H9 (cell line): ENCODE measurements around the gene BCAT1. TPM values are rescaled to one million over a fixed set of nuclear protein-coding genes. Genes with fewer than 3 reads are reported as not detected.
A peak's percentile ranks its signal among the peaks of the same experiment; 100 is the strongest.

Experiments
- DNase-seq: peaks from one replicate; pipeline ENCODE4 v3.0.0-alpha.2; 2017
- H2AFZ ChIP-seq: one replicate; pipeline ENCODE4 v1.6.1; 2013; ENCODE audit warnings: mild to moderate bottlenecking, low read length, control low read depth, moderate library complexity
- H2AK5ac ChIP-seq: 2 replicates; pipeline ENCODE4 v1.6.1; 2013; ENCODE audit warnings: low read length, control low read depth, mixed read lengths; ENCODE audit not compliant: insufficient read length
- H2BK120ac ChIP-seq: one replicate; pipeline ENCODE4 v1.6.1; 2013; ENCODE audit warnings: low read depth, mild to moderate bottlenecking, low read length, control low read depth, inconsistent platforms; ENCODE audit not compliant: poor library complexity, severe bottlenecking
- H2BK12ac ChIP-seq: 2 replicates; pipeline ENCODE4 v1.6.1; 2013; ENCODE audit warnings: low read length, control low read depth, mixed read lengths, low read depth; ENCODE audit not compliant: insufficient read length
- H2BK15ac ChIP-seq: 2 replicates; pipeline ENCODE4 v1.6.1; 2013; ENCODE audit warnings: low read depth, low read length, control low read depth
- H2BK20ac ChIP-seq: one replicate; pipeline ENCODE4 v1.6.1; 2013; ENCODE audit warnings: low read depth, mild to moderate bottlenecking, low read length, control low read depth, inconsistent platforms; ENCODE audit not compliant: poor library complexity, severe bottlenecking
- H2BK5ac ChIP-seq: 2 replicates; pipeline ENCODE4 v1.6.1; 2013; ENCODE audit warnings: low read length, control low read depth, mixed read lengths; ENCODE audit not compliant: insufficient read length
- H3K14ac ChIP-seq: 2 replicates; pipeline ENCODE4 v1.6.1; 2013; ENCODE audit warnings: low read length, control low read depth; ENCODE audit not compliant: insufficient read depth
- H3K18ac ChIP-seq: 2 replicates; pipeline ENCODE4 v1.6.1; 2013; ENCODE audit warnings: low read depth, mild to moderate bottlenecking, mixed read lengths, low read length, control low read depth; ENCODE audit not compliant: insufficient read length
- H3K23ac ChIP-seq: 2 replicates; pipeline ENCODE4 v1.6.1; 2013; ENCODE audit warnings: low read length, control low read depth, mixed read lengths, low read depth; ENCODE audit not compliant: insufficient read length
- H3K23me2 ChIP-seq: 2 replicates; pipeline ENCODE4 v1.6.1; 2013; ENCODE audit warnings: low read depth, mild to moderate bottlenecking, mixed read lengths, low read length, control low read depth; ENCODE audit not compliant: insufficient read length, poor library complexity, severe bottlenecking
- H3K27ac ChIP-seq: 2 replicates; pipeline ENCODE4 v1.5.1; 2013; ENCODE audit warnings: low read length, control low read depth, mixed read lengths, low read depth; ENCODE audit not compliant: insufficient read length
- H3K27me3 ChIP-seq: 2 replicates; pipeline ENCODE4 v1.6.1; 2013; ENCODE audit warnings: low read length, control low read depth, inconsistent platforms; ENCODE audit not compliant: insufficient read depth
- H3K4ac ChIP-seq: 2 replicates; pipeline ENCODE4 v1.6.1; 2013; ENCODE audit warnings: low read depth, mild to moderate bottlenecking, control low read depth, inconsistent platforms, low read length, moderate library complexity
- H3K4me1 ChIP-seq: 2 replicates; pipeline ENCODE4 v1.6.1; 2013; ENCODE audit warnings: low read length, control low read depth, inconsistent platforms; ENCODE audit not compliant: insufficient read depth
- H3K4me2 ChIP-seq: 2 replicates; pipeline ENCODE4 v1.6.1; 2013; ENCODE audit warnings: low read length, control low read depth, mixed read lengths; ENCODE audit not compliant: insufficient read length, insufficient read depth
- H3K56ac ChIP-seq: 2 replicates; pipeline ENCODE4 v1.6.1; 2013; ENCODE audit warnings: low read depth, mild to moderate bottlenecking, mixed read lengths, low read length, control low read depth; ENCODE audit not compliant: insufficient read length
- H3K79me1 ChIP-seq: 2 replicates; pipeline ENCODE4 v1.6.1; 2013; ENCODE audit warnings: low read depth, mild to moderate bottlenecking, moderate library complexity, low read length, control low read depth, inconsistent platforms; ENCODE audit not compliant: insufficient read depth, poor library complexity, severe bottlenecking
- H3K79me2 ChIP-seq: 2 replicates; pipeline ENCODE4 v1.6.1; 2013; ENCODE audit warnings: low read length, control low read depth, inconsistent platforms; ENCODE audit not compliant: insufficient read depth
- H3K9ac ChIP-seq: 2 replicates; pipeline ENCODE4 v1.6.1; 2013; ENCODE audit warnings: low read length, control low read depth, mixed read lengths; ENCODE audit not compliant: insufficient read length; ENCODE audit errors: extremely low read depth
- H3K9me3 ChIP-seq: one replicate; pipeline ENCODE4 v1.6.1; 2013; ENCODE audit warnings: low read depth, low read length, inconsistent platforms; ENCODE audit not compliant: control insufficient read depth
- H3T11ph ChIP-seq: one replicate; pipeline ENCODE4 v1.6.1; 2013; ENCODE audit warnings: mild to moderate bottlenecking, low read length, control low read depth, inconsistent platforms
- H4K20me1 ChIP-seq: one replicate; pipeline ENCODE4 v1.6.1; 2013; ENCODE audit not compliant: control insufficient read depth, insufficient read length, insufficient read depth
- H4K5ac ChIP-seq: 2 replicates; pipeline ENCODE4 v1.6.1; 2013; ENCODE audit warnings: low read depth, mild to moderate bottlenecking, mixed read lengths, low read length, control low read depth; ENCODE audit not compliant: insufficient read length
- H4K8ac ChIP-seq: replicated peaks from 2 replicates; pipeline ENCODE4 v1.6.1; 2013; ENCODE audit warnings: low read length, control low read depth, mixed read lengths, low read depth; ENCODE audit not compliant: insufficient read length
- H4K91ac ChIP-seq: 2 replicates; pipeline ENCODE4 v1.6.1; 2013; ENCODE audit warnings: low read depth, mild to moderate bottlenecking, moderate library complexity, mixed read lengths, low read length, control low read depth; ENCODE audit not compliant: insufficient read length
- H3K27ac Mint-ChIP-seq, 3 experiments: 2 replicates in 2 of 3; 3 replicates in 1 of 3; pipeline ENCODE4 v1.8.0; 2020 to 2021; ENCODE audit warnings: mixed read lengths in 3 of 3, mild to moderate bottlenecking in 1 of 3, moderate library complexity in 1 of 3
- H3K27me3 Mint-ChIP-seq: 2 replicates; pipeline ENCODE4 v1.8.0; 2021; ENCODE audit warnings: low read depth, mild to moderate bottlenecking, moderate library complexity, mixed read lengths
- H3K36me3 Mint-ChIP-seq, 3 experiments: 2 replicates in 2 of 3; 3 replicates in 1 of 3; pipeline ENCODE4 v1.8.0; 2020 to 2021; ENCODE audit warnings: low read depth in 3 of 3, mixed read lengths in 3 of 3; ENCODE audit not compliant: insufficient read depth in 1 of 3
- H3K4me1 Mint-ChIP-seq, 2 experiments: 2 replicates each; pipeline ENCODE4 v1.8.0; 2020; ENCODE audit warnings: mixed read lengths in 2 of 2
- H3K4me3 Mint-ChIP-seq, 2 experiments: 2 replicates in 1 of 2; 3 replicates in 1 of 2; pipeline ENCODE4 v1.8.0; 2020 to 2021; ENCODE audit warnings: mild to moderate bottlenecking in 2 of 2, mixed read lengths in 2 of 2, moderate library complexity in 1 of 2
- H3K9me3 Mint-ChIP-seq, 2 experiments: 2 replicates in 1 of 2; 3 replicates in 1 of 2; pipeline ENCODE4 v1.8.0; 2020; ENCODE audit warnings: mild to moderate bottlenecking in 2 of 2, mixed read lengths in 2 of 2, moderate library complexity in 1 of 2
- CTCF ChIP-seq: fragments of 200-600 bp; sonication (generic); conservative IDR thresholded peaks from 3 replicates; pipeline ENCODE4 v1.8.0; 2021; ENCODE audit warnings: antibody characterized with exemption, mild to moderate bottlenecking
- WGBS: extraction: QIAGEN DNeasy Blood & Tissue Kit; methylation state at CpG from one replicate; pipeline ENCODE4 v1.1.7; 2013; ENCODE audit warnings: missing lambda C conversion rate, low lambda C conversion rate, mixed read lengths; ENCODE audit not compliant: insufficient read length; ENCODE audit errors: extremely low coverage; 5-methylcytosine and 5-hydroxymethylcytosine counted together
- total RNA-seq: library from RNA; stranded (reverse); gene quantifications from 2 replicates; pipeline ENCODE4 v1.2.1, GENCODE V29; 2021

BCAT1 gene
- total RNA-seq, 1 experiment from 2014 or later = 244 TPM

DNA sequence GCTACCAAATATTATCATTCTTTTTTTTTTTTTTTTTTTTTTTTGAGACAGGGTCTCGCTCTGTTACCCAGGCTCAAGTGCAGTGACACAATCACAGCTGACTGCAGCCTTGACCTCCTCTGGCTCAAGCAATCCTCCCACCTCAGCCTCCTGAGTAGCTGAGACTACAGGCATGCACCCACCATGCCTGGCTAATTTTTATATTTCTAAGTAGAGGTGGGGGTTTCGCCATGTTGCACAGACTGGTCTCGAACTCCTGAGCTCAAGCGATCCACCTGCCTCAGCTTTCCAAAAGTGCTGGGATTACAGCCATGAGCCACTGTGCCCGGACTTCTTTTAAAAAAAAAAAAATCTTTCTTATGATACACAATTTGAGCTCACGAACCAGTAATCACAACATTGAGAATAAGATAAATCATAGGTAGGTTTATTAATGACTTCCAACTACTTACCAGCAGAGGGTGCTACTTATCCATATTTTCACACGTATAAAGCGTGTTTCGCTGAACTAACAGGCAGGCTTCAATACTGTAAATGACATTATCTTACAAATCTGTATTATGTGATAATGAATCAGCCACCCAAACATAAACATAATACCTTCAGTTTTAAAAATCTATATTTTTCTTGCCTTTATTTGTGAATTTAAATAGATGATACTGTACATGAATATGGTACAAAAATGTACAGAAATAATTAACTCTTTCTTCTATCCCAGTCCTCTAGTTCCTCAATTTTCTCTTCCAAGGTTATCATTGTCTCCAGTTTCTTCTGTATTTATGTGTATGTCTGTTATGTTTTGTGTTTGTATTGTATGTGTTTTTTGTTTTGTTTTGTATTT is 42.5 kb upstream of the BCAT1 start:
- no CpG with 5 or more reads among the region's 9 CpGs for WGBS
- H4K5ac ChIP-seq = no peak overlapping the region
- TF ChIP-seq CTCF = peak; percentile 87
- H3K79me2 ChIP-seq = no peaks in the 10 kb centered on the region
- H2BK120ac ChIP-seq = no peak overlapping the region
- H2BK20ac ChIP-seq = no peak overlapping the region
- H3K36me3 Mint-ChIP-seq = no peaks in the 10 kb centered on the region
- H3K4ac ChIP-seq = no peak overlapping the region
- H2AFZ ChIP-seq = no peak overlapping the region
- H2BK5ac ChIP-seq = no peak overlapping the region
- no peaks in the 10 kb centered on the region for H3K23me2 ChIP-seq
- H3K4me2 ChIP-seq = no peak overlapping the region
- H4K20me1 ChIP-seq = no peaks in the 10 kb centered on the region
- H3K14ac ChIP-seq = no peak overlapping the region
- no peak overlapping the region for H3T11ph ChIP-seq
- DNase-seq = no peak
- no peaks in the 10 kb centered on the region for H3K27me3 ChIP-seq
- H3K4me1 ChIP-seq = no peaks in the 10 kb centered on the region
- H3K4me1 Mint-ChIP-seq = peaks cover 0 to 6% of the 10 kb centered on the region in 2 experiments; a peak in 1 of 4 replicates
- no peaks in the 10 kb centered on the region for H3K9me3 Mint-ChIP-seq
- H3K18ac ChIP-seq = no peak overlapping the region
- H3K9me3 ChIP-seq = no peaks in the 10 kb centered on the region
- no peak overlapping the region for H2BK12ac ChIP-seq
- no peak overlapping the region for H3K56ac ChIP-seq
- H4K8ac ChIP-seq = no peak overlapping the region
- no peak overlapping the region for H4K91ac ChIP-seq
- no peak overlapping the region for H3K23ac ChIP-seq
- H2BK15ac ChIP-seq = no peak overlapping the region
- H2AK5ac ChIP-seq = no peak overlapping the region
- no peaks in the 10 kb centered on the region for H3K27me3 Mint-ChIP-seq
- H3K4me3 Mint-ChIP-seq = no peak overlapping the region
- no peaks in the 10 kb centered on the region for H3K79me1 ChIP-seq
- no peak overlapping the region for H3K27ac ChIP-seq
- H3K9ac ChIP-seq = no peak overlapping the region
- no peak overlapping the region for H3K27ac Mint-ChIP-seq
